GM12891 (cell line): ENCODE results near the gene RNF113B.

ENCODE experiments used
- POLR2A ChIP-seq: IDR thresholded peaks from 2 replicates; pipeline ENCODE4 v1.6.1; 2011; ENCODE audit warnings: low read depth, low read length, control low read depth
- POLR2AphosphoS5 ChIP-seq: IDR thresholded peaks from 2 replicates; pipeline ENCODE4 v1.6.1; 2011; ENCODE audit warnings: low read depth, low read length, control low read depth
- TAF1 ChIP-seq: IDR thresholded peaks from 2 replicates; pipeline ENCODE4 v1.6.1; 2011; ENCODE audit warnings: low read depth, low read length, control low read depth

DNA sequence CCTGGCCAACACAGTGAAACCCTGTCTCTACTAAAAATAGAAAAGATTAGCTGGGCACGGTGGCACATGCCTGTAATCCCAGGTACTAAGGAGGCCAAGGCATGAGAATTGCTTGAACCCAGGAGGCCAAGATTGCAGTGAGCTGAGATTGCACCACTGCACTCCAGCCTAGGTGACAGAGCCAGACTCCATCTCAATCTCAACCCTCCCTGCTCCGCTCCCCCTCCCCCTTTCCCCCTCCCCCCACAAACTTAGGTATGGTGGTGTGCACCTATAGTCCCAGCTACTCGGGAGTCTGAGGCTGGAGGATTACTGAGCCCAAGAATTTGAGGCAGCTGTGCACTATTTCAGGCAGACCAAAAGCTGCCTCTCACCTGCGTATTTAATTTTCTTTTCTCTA is 21.6 kb upstream of the RNF113B start:
- no peak for TF ChIP-seq POLR2A
- no peak for TF ChIP-seq POLR2AphosphoS5
- TF ChIP-seq TAF1: no peak
